Upper lobe of left lung (tissue), 4 donors: ENCODE results near the gene IFT52.

Experiments used
- EP300 ChIP-seq, 4 donors: sonication (generic); formaldehyde crosslinking; IDR thresholded peaks; one replicate each; pipeline ENCODE4 v1.5.1; 2017; ENCODE audit warnings: antibody characterized with exemption in 4 of 4, control low read depth in 2 of 4
- POLR2A ChIP-seq, 4 donors: fragments of 450-650 bp; IDR thresholded peaks; one replicate each; pipeline ENCODE4 v1.5.1; 2016 to 2017; ENCODE audit warnings: antibody characterized with exemption in 4 of 4, mild to moderate bottlenecking in 2 of 4
- TF ChIP-seq, protein P1 (sequence below), 6 experiments: fragments of 450-650 bp in 4 of 6; fragments of 200-600 bp in 2 of 6; sonication (generic) in 2 of 6; IDR thresholded peaks; one replicate each; pipeline ENCODE4 v1.5.1; 2016 to 2019; ENCODE audit warnings: antibody characterized with exemption in 6 of 6

DNA sequence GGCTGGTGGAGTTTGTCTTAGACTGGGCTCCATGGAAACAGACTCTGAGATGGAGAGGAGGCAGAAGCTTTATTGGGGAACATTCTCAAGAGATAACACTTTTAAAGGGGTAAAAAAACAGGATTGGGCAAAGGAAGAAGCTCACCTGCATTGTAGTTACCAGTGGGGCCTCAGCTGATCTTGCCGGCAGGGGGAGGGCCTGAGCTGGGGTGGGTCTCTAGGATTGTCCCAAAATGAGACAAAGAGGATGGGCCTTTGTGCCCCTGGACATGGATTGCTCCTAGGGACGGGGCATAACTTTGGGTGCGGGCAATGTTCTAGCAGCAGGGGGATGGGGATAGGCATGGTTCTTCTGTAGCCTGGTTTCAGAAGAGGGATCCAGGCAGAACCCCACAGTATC, 19.4 kb upstream of the IFT52 start:
- TF ChIP-seq EP300 (IDR thresholded peaks at IDR 0.05) (no peak), POLR2A (IDR thresholded peaks at IDR 0.05) (no peak)
- TF ChIP-seq, protein P1, sequence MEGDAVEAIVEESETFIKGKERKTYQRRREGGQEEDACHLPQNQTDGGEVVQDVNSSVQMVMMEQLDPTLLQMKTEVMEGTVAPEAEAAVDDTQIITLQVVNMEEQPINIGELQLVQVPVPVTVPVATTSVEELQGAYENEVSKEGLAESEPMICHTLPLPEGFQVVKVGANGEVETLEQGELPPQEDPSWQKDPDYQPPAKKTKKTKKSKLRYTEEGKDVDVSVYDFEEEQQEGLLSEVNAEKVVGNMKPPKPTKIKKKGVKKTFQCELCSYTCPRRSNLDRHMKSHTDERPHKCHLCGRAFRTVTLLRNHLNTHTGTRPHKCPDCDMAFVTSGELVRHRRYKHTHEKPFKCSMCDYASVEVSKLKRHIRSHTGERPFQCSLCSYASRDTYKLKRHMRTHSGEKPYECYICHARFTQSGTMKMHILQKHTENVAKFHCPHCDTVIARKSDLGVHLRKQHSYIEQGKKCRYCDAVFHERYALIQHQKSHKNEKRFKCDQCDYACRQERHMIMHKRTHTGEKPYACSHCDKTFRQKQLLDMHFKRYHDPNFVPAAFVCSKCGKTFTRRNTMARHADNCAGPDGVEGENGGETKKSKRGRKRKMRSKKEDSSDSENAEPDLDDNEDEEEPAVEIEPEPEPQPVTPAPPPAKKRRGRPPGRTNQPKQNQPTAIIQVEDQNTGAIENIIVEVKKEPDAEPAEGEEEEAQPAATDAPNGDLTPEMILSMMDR (IDR thresholded peaks at IDR 0.05): no peak
